ENCODE data around the gene ZNF688.
"Not testable (repeated sequence)": the region's sequence is repeated elsewhere in the genome, so short reads cannot be mapped to it uniquely, and the experiment has no call there.

Gene ZNF688

GRCh38 chr16:30571445-30572322, at the start of gene ZNF688:
Gene ZNF688 (minus strand): TSS chr16:30571714. CDS start chr16:30571629, 85 bp downstream.
- DNase-seq (ENCODE audit: extremely low read depth in 1 of 2, low read depth in 1 of 2) = peak; percentile 75 to 91

- DNase-seq (ENCODE audit: extremely low read depth in 1 of 2, low read depth in 1 of 2) = no peak
Observed at GRCh38 chr16:30620169-30620568, 48.7 kb upstream of the ZNF688 start.

- no peak for DNase-seq (ENCODE audit: extremely low read depth in 1 of 2, low read depth in 1 of 2)
Observed at GRCh38 chr16:30619638-30620037, 48.1 kb upstream of the ZNF688 start.

- DNase-seq (ENCODE audit: extremely low read depth in 1 of 2, low read depth in 1 of 2) = no peak
Observed at GRCh38 chr16:30619202-30619601, 47.7 kb upstream of the ZNF688 start.

- DNase-seq (ENCODE audit: extremely low read depth in 1 of 2, low read depth in 1 of 2) = peak; percentile 49 to 82
Observed at GRCh38 chr16:30615358-30616091, 44.0 kb upstream of the ZNF688 start.

- peak; percentile 83 to 89 for DNase-seq (ENCODE audit: extremely low read depth in 1 of 2, low read depth in 1 of 2)
Observed at GRCh38 chr16:30609926-30610839, 38.7 kb upstream of the ZNF688 start, which contains the start of gene ZNF689. Gene ZNF689 (minus strand): TSS chr16:30610389. CDS start chr16:30610041, 348 bp downstream.

DNA sequence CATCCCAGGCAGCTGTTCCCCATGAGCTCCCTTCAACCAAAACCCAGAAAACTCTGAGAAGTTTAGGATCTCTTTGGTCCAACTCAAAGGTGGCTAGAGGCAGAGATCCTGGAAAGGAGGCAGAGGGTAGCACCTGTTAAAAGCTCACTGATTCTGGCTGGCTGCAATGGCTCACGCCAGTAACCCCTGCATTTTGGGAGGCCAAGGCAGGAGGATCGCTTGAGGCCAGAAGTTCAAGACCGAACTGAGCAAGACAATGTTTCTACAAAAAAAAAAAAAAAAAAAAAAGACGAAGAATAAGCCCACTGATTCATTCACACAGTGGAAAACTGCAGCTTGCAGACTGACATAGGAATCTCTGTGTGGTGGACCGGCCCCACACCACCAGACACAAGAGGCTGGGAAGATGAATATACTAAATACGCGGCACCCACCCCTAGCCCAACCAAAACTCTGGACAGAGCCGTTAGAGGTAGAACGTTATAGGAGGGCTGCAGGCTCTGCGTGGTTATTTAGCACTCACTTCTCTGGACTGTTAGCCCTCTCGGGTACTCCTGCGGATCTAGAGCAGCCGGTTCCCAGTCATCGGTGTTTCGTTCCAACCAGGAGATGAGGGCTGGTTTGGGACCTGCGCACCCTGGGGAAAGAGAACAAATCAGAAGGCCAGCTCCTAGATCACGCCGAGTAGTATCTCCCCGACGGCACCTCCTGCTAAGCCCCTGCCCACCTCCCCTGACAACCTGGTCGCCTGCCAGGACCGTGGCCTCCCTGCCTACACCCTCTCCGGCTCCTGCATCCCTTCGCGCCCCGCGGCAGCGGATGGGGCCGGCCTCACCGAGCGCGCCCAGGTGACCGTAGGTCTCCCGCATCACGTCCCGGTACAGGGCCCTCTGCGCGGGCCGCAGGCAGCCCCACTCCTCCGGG, 37.8 kb upstream of the ZNF688 start:
- peak in 1 of 2 donors; percentile 19 for DNase-seq (ENCODE audit: extremely low read depth in 1 of 2, low read depth in 1 of 2)

DNA sequence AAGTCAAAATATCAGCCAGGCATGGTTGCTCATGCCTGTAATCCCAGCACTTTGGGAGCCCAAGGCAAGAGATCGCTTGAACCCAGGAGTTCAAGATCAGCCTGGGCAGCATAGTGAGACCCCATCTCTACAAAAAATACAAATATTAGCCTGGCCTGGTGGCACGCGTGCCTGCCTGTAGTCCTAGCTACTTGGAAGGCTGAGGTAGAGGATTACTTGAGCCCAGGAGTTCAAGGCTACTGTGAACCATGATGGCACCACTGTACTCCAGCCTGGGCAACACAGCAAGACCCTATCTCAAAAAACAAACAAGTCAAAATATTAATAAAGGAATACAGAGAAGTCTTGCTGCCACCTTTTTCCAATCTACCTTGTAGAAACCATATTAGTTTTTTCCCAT, 34.5 kb upstream of the ZNF688 start:
- no peak for DNase-seq (ENCODE audit: extremely low read depth in 1 of 2, low read depth in 1 of 2)

- DNase-seq (ENCODE audit: extremely low read depth in 1 of 2, low read depth in 1 of 2) = no peak
Observed at GRCh38 chr16:30605158-30605557, 33.6 kb upstream of the ZNF688 start.

DNA sequence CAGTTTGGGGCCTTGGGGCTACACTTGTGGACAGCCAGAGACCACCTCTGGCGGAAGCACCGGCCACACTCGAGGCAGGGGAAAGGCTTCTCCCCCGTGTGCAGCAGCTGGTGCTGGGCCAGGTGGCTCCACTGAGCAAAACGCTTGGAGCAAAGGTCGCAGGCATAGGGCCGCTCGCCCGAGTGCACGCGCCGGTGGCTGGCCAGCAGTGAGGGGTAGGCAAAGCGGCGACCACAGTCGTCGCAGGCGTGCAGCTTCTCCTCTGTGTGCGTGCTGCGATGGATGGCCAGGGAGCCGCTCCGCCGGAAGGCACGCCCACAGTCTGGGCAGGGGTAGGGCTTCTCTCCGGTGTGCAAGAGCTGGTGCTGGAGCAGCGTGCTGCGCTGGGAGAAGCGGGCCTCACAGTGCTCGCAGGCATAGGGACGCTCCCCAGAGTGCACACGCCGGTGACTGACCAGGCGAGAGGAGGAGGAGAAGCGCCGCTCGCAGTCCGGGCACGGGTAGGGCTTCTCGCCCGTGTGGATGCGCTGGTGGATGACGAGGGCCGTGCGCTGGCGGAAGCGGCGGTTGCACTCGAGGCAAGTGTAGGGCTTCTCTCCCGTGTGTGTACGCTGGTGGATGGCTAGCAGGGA, 32.9 kb upstream of the ZNF688 start:
- no peak for DNase-seq (ENCODE audit: extremely low read depth in 1 of 2, low read depth in 1 of 2)

DNA sequence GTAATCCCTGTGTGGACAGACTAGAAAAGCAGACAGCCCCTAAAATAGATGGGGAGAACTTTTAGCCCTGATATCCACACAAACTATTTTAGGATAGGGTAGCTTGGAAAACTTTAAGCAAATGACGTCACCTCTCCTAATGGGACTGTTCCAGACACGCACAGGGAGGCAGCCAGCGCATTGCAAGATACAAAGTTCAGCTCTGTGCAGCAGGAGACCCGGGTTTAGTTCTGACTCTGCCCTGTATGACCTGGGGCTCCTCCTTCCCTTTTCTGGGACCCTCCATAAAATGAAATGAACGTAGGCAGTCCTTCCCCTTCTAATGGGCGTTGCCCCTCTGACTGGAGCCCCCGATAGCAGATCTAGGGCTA, 32.4 kb upstream of the ZNF688 start:
- no peak for DNase-seq (ENCODE audit: extremely low read depth in 1 of 2, low read depth in 1 of 2)

DNA sequence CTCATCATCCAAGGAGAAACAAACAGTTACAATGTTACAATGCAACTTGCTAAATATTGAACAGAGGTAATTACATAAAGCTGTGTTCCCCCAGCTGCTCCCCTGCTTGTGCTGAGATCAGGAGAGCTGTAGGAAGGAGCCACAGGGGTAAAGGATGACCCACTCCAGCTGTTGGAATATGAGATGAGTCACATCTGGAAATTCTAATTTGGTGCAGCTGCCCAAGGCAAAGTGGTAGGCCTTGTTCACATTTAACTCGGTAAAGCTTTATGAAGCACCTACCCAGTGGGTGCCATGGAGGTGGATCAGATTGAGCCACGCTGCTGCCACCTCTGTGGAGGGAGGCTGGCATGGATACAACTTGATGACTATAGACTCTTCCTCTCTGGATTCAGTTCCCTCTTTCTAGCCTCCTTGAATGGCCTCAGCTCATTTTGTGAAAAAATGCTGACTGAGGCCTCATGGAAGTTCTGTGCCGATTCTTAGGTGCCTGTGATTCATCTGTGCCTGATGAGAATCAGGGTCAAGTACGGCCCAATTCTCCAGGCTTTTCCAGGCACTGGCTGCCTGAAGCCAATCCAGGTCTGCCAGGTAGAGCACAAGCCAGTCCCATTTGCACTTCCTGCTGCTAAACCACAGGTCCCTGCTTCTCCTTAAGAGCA, 31.2 kb upstream of the ZNF688 start:
- DNase-seq (ENCODE audit: extremely low read depth in 1 of 2, low read depth in 1 of 2) = no peak

- DNase-seq (ENCODE audit: extremely low read depth in 1 of 2, low read depth in 1 of 2) = no peak
Observed at GRCh38 chr16:30601966-30602365, 30.5 kb upstream of the ZNF688 start.

DNA sequence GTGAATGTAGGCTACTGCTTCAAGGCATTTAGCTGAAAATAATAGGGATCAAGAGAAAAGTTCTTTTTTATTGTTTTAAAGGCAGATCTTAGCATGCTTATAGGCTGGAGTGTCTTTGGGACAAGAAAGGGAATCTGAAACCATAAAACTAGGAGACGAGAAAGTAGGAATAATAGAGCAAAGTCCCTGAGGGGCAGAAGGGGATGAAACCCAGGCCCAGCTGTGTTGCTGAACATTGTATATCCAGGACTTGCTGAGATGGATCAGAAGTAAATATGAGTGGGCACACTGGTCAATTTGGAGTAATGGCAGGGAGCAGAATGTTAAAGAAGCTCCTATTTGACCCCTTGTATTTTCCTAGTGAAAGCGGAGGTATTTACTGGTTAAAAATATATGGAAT, 29.4 kb upstream of the ZNF688 start:
- no peak for DNase-seq (ENCODE audit: extremely low read depth in 1 of 2, low read depth in 1 of 2)

DNA sequence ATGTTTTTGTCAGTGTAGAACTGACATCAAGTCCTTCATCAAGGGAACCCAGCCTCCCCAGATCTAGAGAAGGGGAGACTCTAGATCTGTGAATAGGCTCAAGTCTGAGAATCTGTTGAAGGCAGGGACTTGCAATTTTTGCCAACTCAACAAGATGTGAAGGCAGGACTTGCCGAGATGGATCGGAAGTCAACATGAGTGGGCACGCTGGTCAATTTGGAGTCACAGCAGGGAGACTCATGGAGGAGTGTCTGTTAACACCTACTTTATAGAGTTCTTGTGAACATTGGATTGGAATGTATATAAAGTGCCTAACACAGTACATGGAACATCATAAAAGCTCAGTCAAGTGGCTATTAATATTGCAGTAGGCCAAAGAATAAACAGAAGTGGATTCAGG, 28.7 kb upstream of the ZNF688 start:
- no peak for DNase-seq (ENCODE audit: extremely low read depth in 1 of 2, low read depth in 1 of 2)

DNA sequence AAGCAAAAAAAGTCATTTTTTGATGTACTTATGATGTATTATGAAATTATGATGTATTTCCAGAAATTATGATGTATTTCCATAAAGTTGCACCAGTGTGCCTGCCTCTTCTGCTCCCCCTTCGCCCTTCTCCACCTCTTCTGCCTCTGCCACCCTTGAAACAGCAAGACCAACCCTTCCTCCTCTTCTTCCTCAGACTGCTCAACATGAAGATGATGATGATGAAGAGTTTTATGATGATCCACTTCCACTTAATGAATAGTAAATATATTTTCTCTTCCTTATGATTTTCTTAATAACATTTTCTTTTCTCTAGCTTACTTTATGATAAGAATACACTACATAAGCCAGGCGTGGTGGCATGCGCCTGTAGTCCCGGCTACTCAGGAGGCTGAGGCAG, 21.4 kb upstream of the ZNF688 start:
- no peak for DNase-seq (ENCODE audit: extremely low read depth in 1 of 2, low read depth in 1 of 2)

- not testable (repeated sequence) for DNase-seq (ENCODE audit: extremely low read depth in 1 of 2, low read depth in 1 of 2)
Observed at GRCh38 chr16:30590869-30591268, 19.4 kb upstream of the ZNF688 start.

DNA sequence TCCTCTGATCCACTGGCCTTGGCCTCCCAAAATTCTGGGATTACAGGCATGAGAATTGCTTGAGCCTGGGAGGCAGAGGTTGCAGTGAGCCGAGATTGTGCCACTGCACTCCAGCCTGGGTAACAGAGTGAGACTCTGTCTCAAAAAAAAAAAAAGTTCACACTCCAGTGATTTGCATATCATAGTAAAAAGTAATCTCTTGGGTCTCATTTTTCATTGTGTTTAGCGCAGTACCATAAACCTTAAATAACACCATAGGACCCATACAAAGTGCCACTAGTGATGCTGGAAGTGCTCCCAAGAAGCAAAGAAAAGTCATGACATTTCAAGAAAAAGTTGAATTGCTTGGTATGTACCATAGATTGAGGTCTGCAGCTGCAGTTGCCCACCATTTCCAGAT, 18.1 kb upstream of the ZNF688 start:
- not testable (repeated sequence) for DNase-seq (ENCODE audit: extremely low read depth in 1 of 2, low read depth in 1 of 2)

DNA sequence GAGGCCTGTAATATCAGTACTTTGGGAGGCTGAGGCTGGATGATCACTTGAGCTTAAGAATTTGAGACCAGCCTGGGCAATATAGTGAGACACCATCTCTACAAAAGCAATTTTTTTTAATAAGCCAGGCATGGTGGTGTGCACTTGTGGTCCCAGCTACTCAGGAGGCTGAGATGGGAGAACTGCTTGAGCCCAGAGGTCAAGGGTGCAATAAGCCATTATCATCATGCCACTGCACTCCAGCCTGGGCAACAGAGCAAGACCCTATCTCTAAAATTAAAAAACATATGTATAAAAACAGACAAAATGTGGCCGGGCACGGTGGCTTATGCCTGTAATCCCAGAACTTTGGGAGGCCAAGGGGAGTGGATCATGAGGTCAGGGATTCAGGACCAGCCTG, 17.1 kb upstream of the ZNF688 start:
- DNase-seq (ENCODE audit: extremely low read depth in 1 of 2, low read depth in 1 of 2) = no peak
